Common myeloid progenitor, CD34-positive (primary cell): ENCODE measurements around the gene GKN1.

Experiments
- CTCF ChIA-PET: fragments of 350-600 bp; sonication (Branson Sonifier 250); formaldehyde crosslinking; loops from one replicate; lab custom pipeline; 2021; ENCODE audit warnings: antibody characterized with exemption; lab: Charles Lee
- POLR2A ChIA-PET: fragments of 350-600 bp; sonication (Branson Sonifier 250); formaldehyde crosslinking; loops from one replicate; lab custom pipeline; 2021; ENCODE audit warnings: antibody characterized with exemption; lab: Charles Lee
- DNase-seq, 3 donors: peaks; one replicate each; pipeline versions ENCODE4 v3.0.0 to v3.0.0-alpha.2; 2013
- H3K27ac ChIP-seq, 2 experiments: 1 replicate in 1 of 2; 2 replicates in 1 of 2; pipeline ENCODE4 v1.7.0; 2013; ENCODE audit warnings: inconsistent platforms in 2 of 2, low read length in 2 of 2, mild to moderate bottlenecking in 2 of 2, low read depth in 1 of 2, moderate library complexity in 1 of 2; ENCODE audit not compliant: severe bottlenecking in 2 of 2, insufficient read depth in 1 of 2, poor library complexity in 1 of 2
- H3K27me3 ChIP-seq, 5 experiments: replicated peaks in 2 of 5; 1 replicate in 3 of 5; 2 replicates in 2 of 5; pipeline versions ENCODE4 v1.6.1 to v1.7.0; 2013; ENCODE audit warnings: low read length in 4 of 5, mild to moderate bottlenecking in 2 of 5, moderate library complexity in 2 of 5, inconsistent platforms in 1 of 5; ENCODE audit not compliant: insufficient read depth in 5 of 5, control insufficient read depth in 4 of 5
- H3K36me3 ChIP-seq, 4 experiments: 1 replicate in 2 of 4; 2 replicates in 2 of 4; pipeline versions ENCODE4 v1.6.1 to v1.7.0; 2013; ENCODE audit warnings: low read length in 3 of 4, control low read depth in 1 of 4, mild to moderate bottlenecking in 1 of 4; ENCODE audit not compliant: control insufficient read depth in 4 of 4, insufficient read depth in 4 of 4
- H3K4me1 ChIP-seq, 4 experiments: 1 replicate in 3 of 4; 2 replicates in 1 of 4; pipeline versions ENCODE4 v1.6.1 to v1.7.1; 2013; ENCODE audit warnings: low read length in 3 of 4, mild to moderate bottlenecking in 3 of 4, control low read depth in 1 of 4, inconsistent platforms in 1 of 4, moderate library complexity in 1 of 4; ENCODE audit not compliant: control insufficient read depth in 4 of 4, insufficient read depth in 4 of 4; ENCODE audit errors: control extremely low read depth in 1 of 4
- H3K4me3 ChIP-seq, 7 experiments: 1 replicate in 4 of 7; 2 replicates in 3 of 7; pipeline versions ENCODE4 v1.5.1 to v1.7.0; 2013; ENCODE audit warnings: mild to moderate bottlenecking in 7 of 7, low read length in 6 of 7, moderate library complexity in 6 of 7, inconsistent platforms in 2 of 7, low read depth in 2 of 7, control low read depth in 1 of 7; ENCODE audit not compliant: insufficient read depth in 4 of 7, control insufficient read depth in 1 of 7; ENCODE audit errors: extremely low read depth in 1 of 7
- H3K9me3 ChIP-seq, 5 experiments: 1 replicate in 4 of 5; 2 replicates in 1 of 5; pipeline versions ENCODE4 v1.6.1 to v1.7.1; 2013; ENCODE audit warnings: low read length in 4 of 5, mild to moderate bottlenecking in 2 of 5, inconsistent platforms in 1 of 5, low read depth in 1 of 5, moderate library complexity in 1 of 5; ENCODE audit not compliant: control insufficient read depth in 4 of 5, insufficient read depth in 2 of 5; ENCODE audit errors: control extremely low read depth in 1 of 5
- WGBS: methylation state at CpG from one replicate; pipeline ENCODE4 v1.1.5; 2013; ENCODE audit not compliant: insufficient coverage; 5-methylcytosine and 5-hydroxymethylcytosine counted together

Gene GKN1

DNA sequence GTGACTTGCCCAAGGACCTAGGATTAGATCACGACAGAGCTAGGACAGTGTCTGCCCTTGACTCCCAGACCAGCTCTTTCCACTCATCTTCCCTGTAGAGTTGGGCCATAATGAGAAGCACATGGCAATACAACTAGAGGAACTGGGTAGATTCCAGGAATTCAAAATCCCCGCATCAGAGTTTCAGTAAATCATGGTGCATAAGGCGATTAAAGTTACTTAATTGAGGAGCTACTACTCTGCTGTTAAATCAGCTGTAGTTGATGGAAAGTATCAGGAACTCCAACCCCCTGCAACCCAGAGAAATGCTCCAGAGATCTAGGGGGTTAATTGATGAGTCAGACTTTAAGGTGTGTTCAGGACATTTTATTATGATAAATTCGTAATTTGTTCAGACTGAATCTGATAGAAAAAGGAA is 44.3 kb downstream of the GKN1 start:
- Histone ChIP-seq H3K4me3 (no peak overlapping the region), H3K36me3 (no peaks in the 10 kb centered on the region), H3K4me1 (peaks cover 2 to 8% (median 4%) of the 10 kb centered on the region in 4 experiments), H3K27me3 (peaks cover 17 to 59% (median 21%) of the 10 kb centered on the region in 5 experiments), H3K27ac (no peak overlapping the region), H3K9me3 (no peaks in the 10 kb centered on the region)
- ChIA-PET POLR2A (no interaction called here), CTCF (no interaction called here)
- no peak for DNase-seq
- WGBS = 95% methylated on average over 4 of the region's 4 CpGs

DNA sequence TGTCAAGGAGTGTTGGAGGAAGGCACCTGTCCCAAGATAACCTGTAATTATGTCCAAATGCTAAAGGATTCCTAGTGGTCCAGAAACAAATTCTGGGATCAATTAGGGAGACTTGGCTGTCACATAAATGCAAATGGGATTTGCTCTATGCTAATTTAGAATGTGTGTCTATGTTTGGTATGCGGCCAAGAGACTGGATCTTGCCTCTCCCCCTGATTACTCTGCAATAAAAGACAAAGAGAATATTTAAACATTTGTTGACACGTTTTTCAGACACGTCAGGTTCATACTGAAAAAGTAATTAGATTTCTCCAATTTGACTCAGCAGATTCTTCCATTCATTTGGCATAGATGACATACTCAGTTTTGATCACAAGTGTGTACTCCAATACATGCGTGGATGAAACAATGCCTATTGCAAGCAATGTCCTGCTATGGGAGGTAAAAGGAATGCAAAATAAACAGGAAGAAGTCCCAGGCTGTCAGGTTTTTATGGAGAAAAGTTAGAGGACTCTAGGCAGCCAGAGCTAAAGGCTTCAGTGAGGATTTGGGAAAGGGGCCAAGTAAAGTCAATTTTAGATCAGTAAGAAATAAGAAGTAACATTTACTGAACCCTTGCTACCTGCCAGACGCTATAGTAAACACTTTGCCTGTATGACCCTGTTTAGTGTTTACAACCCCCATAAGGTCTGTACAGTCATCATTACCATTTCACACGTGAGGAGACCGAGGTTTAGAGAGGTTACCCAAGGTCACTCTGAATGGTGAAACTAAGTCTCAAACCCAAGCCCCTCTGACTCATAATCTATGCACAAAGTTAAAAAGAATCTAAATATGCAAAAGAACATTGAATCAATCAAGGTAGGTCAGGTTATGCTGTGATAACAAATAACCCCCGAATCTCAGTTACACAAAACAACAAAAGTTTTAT is 46.3 kb downstream of the GKN1 start:
- CTCF ChIA-PET = interaction anchor here (1.6 kb wide), 1 partner anchor 62 kb away, joined by 3 read pairs; no protein-coding TSS in a partner anchor
- Histone ChIP-seq H3K27me3 (peaks cover 10 to 49% (median 10%) of the 10 kb centered on the region in 5 experiments), H3K36me3 (no peaks in the 10 kb centered on the region), H3K4me1 (no peaks in the 10 kb centered on the region), H3K27ac (no peak overlapping the region), H3K9me3 (no peaks in the 10 kb centered on the region), H3K4me3 (no peak overlapping the region)
- POLR2A ChIA-PET = no interaction called here
- no peak for DNase-seq
- WGBS = 92% methylated on average over 6 of the region's 8 CpGs

GRCh38 chr2:69021727-69022126 is 47.3 kb downstream of the GKN1 start:
- H3K36me3 ChIP-seq = no peaks in the 10 kb centered on the region
- H3K9me3 ChIP-seq = no peaks in the 10 kb centered on the region
- ChIA-PET POLR2A (no interaction called here), CTCF (interaction anchor here (1.3 to 3.7 kb wide), 3 partner anchors 61 to 284 kb away, joined by 3 to 26 read pairs (median 3); no protein-coding TSS in a partner anchor)
- no peak overlapping the region for H3K4me3 ChIP-seq
- peaks cover 8 to 39% (median 8%) of the 10 kb centered on the region in 5 experiments for H3K27me3 ChIP-seq
- WGBS = 90% methylated on average over 2 of the region's 4 CpGs
- H3K27ac ChIP-seq = no peak overlapping the region
- DNase-seq = no peak
- H3K4me1 ChIP-seq = no peaks in the 10 kb centered on the region

DNA sequence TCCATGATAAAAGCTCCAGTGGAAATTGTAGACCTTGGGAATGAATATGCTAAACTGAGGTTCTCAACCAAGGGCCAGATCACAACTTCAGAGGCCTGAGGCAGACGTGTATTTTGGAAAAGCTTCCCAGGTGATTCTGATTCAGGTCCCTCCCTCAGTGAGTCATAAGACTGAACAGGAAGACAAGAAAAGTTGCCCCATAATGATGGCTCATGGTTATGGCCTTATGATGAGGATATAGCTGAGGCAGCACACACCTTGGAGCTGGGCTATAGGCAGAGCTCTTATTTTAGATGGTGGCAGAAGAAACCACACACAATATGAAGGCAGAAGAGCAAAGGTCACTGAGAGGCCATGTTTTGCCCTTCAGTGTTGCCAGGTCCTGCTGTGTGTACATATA is 48.1 kb downstream of the GKN1 start:
- ChIA-PET POLR2A (no interaction called here), CTCF (interaction anchor here (1.3 to 3.7 kb wide), 3 partner anchors 60 to 283 kb away, joined by 3 to 26 read pairs (median 3); no protein-coding TSS in a partner anchor)
- WGBS = 93% methylated on average over 1 of the region's 1 CpG
- DNase-seq = peak in 1 of 3 donors; percentile 5
- H3K27ac ChIP-seq = no peak overlapping the region
- peaks cover 3 to 31% (median 8%) of the 10 kb centered on the region in 5 experiments for H3K27me3 ChIP-seq
- no peaks in the 10 kb centered on the region for H3K4me1 ChIP-seq
- no peak overlapping the region for H3K4me3 ChIP-seq
- H3K9me3 ChIP-seq = no peaks in the 10 kb centered on the region
- H3K36me3 ChIP-seq = no peaks in the 10 kb centered on the region

DNA sequence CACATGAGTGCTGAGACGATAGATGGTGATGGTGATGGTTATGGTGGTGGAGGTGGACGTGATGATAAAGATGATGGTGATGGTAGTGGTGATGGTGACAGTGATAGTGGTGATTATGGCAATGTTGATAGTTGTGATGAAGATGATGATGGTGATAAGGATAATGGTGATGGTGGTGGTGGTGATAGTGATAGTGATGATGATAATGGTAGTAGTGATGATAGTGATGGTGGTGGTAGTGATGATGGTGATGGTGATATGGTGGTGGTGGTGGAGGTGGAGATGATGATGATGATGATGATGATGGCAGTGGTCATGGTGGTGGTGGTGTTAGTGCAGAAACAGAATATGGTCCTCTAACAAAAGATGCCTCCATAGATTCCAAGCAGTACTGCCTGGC is 48.8 kb downstream of the GKN1 start:
- no peaks in the 10 kb centered on the region for H3K4me1 ChIP-seq
- 97% methylated on average over 2 of the region's 2 CpGs for WGBS
- H3K27ac ChIP-seq = no peak overlapping the region
- ChIA-PET CTCF (interaction anchor here (1.2 to 3.7 kb wide), 3 partner anchors 9 to 283 kb away, joined by 3 to 26 read pairs (median 5); no protein-coding TSS in a partner anchor), POLR2A (no interaction called here)
- no peaks in the 10 kb centered on the region for H3K36me3 ChIP-seq
- H3K9me3 ChIP-seq = no peaks in the 10 kb centered on the region
- no peak for DNase-seq
- peaks cover 3 to 24% (median 8%) of the 10 kb centered on the region in 5 experiments for H3K27me3 ChIP-seq
- no peak overlapping the region for H3K4me3 ChIP-seq

DNA sequence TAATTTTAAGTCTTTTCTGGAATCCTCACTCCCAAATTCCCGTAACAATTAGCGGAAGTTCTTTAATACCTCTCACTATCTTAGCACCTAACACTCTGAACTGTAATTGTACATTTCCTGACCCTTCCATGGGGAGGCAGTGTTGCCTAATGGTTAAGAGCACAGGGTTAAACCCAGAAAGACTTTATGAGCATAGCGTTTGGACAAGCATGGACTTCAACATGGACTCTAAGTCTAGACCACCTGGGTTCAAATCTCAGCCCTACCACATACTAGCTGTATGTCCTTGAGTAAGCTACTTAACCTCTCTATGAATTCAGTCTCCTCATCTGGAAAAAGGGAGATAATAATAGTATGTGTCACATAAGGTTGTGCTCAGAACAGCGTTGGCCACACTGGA is 51.6 kb downstream of the GKN1 start:
- Histone ChIP-seq H3K36me3 (no peaks in the 10 kb centered on the region), H3K4me1 (no peaks in the 10 kb centered on the region), H3K27ac (no peak overlapping the region), H3K27me3 (peaks cover 2 to 17% (median 6%) of the 10 kb centered on the region in 5 experiments), H3K4me3 (no peak overlapping the region), H3K9me3 (no peaks in the 10 kb centered on the region)
- ChIA-PET CTCF (interaction anchor here (1.0 to 4.2 kb wide), 8 partner anchors 10 to 539 kb away, joined by 3 to 62 read pairs (median 4); no protein-coding TSS in a partner anchor), POLR2A (no interaction called here)
- peak; percentile 58 to 77 (median 68) for DNase-seq
- WGBS = 44% methylated on average over 3 of the region's 4 CpGs
